K562 (cell line): ENCODE data around the gene ANKMY1. TPM values are rescaled to one million over a fixed set of nuclear protein-coding genes. Genes with fewer than 3 reads are reported as not detected.
A peak's percentile ranks its signal among the peaks of the same experiment; 100 is the strongest.

Source experiments
- CXXC5 ChIP-seq: fragments of 250-450 bp; sonication (Bioruptor Pico); IDR thresholded peaks from 2 replicates; pipeline ENCODE4 v1.8.0; 2022; ENCODE audit warnings: inconsistent platforms, mild to moderate bottlenecking, moderate library complexity
- KAT7 ChIP-seq: sonication (generic); formaldehyde crosslinking; IDR thresholded peaks from 2 replicates; pipeline ENCODE4 v1.8.0; 2022; ENCODE audit warnings: missing genetic modification reagents, mild to moderate bottlenecking, borderline replicate concordance
- MAX ChIP-seq: sonication (generic); formaldehyde crosslinking; IDR thresholded peaks from 2 replicates; pipeline ENCODE4 v1.9.0; 2022; ENCODE audit warnings: mild to moderate bottlenecking, missing genetic modification reagents
- NFE2 ChIP-seq: IDR thresholded peaks from 2 replicates; pipeline ENCODE4 v1.6.1; 2014; ENCODE audit warnings: antibody characterized with exemption, low read depth
- NFE2L1 ChIP-seq: fragments of 450-650 bp; IDR thresholded peaks from 2 replicates; pipeline ENCODE4 v1.6.1; 2016; ENCODE audit warnings: missing genetic modification characterization, low read depth, mild to moderate bottlenecking, missing compliant biosample characterization, moderate library complexity, borderline replicate concordance
- PRMT5 ChIP-seq: sonication (generic); formaldehyde crosslinking; IDR thresholded peaks from 2 replicates; pipeline ENCODE4 v1.5.0; 2020; ENCODE audit warnings: missing genetic modification reagents
- TFAP4 ChIP-seq: sonication (generic); formaldehyde crosslinking; IDR thresholded peaks from 2 replicates; pipeline ENCODE4 v1.8.0; 2022; ENCODE audit warnings: missing genetic modification reagents, mild to moderate bottlenecking, moderate library complexity, borderline replicate concordance
- THAP12 ChIP-seq: fragments of 250-450 bp; sonication (Bioruptor Pico); IDR thresholded peaks from 2 replicates; pipeline ENCODE4 v1.9.0; 2021; ENCODE audit warnings: mild to moderate bottlenecking, inconsistent platforms
- THRB ChIP-seq: fragments of 450-650 bp; formaldehyde crosslinking; conservative IDR thresholded peaks from 2 replicates; pipeline ENCODE4 v1.4.0; 2022; ENCODE audit warnings: mild to moderate bottlenecking, missing genetic modification characterization
- ZBTB1 ChIP-seq: sonication (generic); formaldehyde crosslinking; IDR thresholded peaks from 2 replicates; pipeline ENCODE4 v1.8.1; 2023; ENCODE audit warnings: missing genetic modification reagents, low read depth, mild to moderate bottlenecking, borderline replicate concordance
- ZNF24 ChIP-seq: fragments of 450-650 bp; IDR thresholded peaks from 2 replicates; pipeline ENCODE4 v1.6.1; 2016
- ZNF395 ChIP-seq: fragments of 200-800 bp; sonication (Bioruptor generic); IDR thresholded peaks from 2 replicates; pipeline ENCODE4 v1.6.1; 2017; ENCODE audit warnings: missing genetic modification characterization, missing compliant biosample characterization
- ZNF639 ChIP-seq, 2 experiments: fragments of 200-800 bp in 1 of 2; sonication (Bioruptor generic) in 1 of 2; sonication (generic) in 1 of 2; formaldehyde crosslinking in 1 of 2; IDR thresholded peaks in 1 of 2; conservative IDR thresholded peaks in 1 of 2; 2 replicates each; pipeline versions ENCODE4 v1.5.0 to v1.6.1; 2016 to 2020; ENCODE audit warnings: missing compliant biosample characterization in 1 of 2, missing genetic modification characterization in 1 of 2, missing genetic modification reagents in 1 of 2
- ZNF79 ChIP-seq: fragments of 250-450 bp; sonication (Bioruptor Pico); IDR thresholded peaks from 2 replicates; pipeline ENCODE4 v1.4.0; 2020; ENCODE audit warnings: low read depth, mild to moderate bottlenecking, moderate library complexity
- ZSCAN29 ChIP-seq: fragments of 450-650 bp; IDR thresholded peaks from 2 replicates; pipeline ENCODE4 v1.6.1; 2017
- polyA plus RNA-seq, 8 experiments: library from polyadenylated mRNA; depleted of rRNA in 4 of 8; stranded (reverse) in 5 of 8; unstranded in 3 of 8; fragments of >200 nt; fragmentation: Nextera tagmentation in 2 of 8; fragmentation: Illumina TruSeq in 1 of 8; extraction: Ambion mirVana in 2 of 8; extraction: Trizol in 1 of 8; gene quantifications; 2 replicates each; pipeline versions ENCODE4 v1.2.1 to v1.2.3, GENCODE V29; 2011 to 2014; ENCODE audit warnings: inconsistent platforms in 1 of 8, missing spikeins in 1 of 8
- total RNA-seq, 7 experiments: library from RNA; depleted of rRNA in 6 of 7; stranded (reverse); fragments of >200 nt in 6 of 7; fragmentation: Illumina TruSeq in 2 of 7; extraction: Trizol in 2 of 7; gene quantifications; 2 replicates each; pipeline versions ENCODE4 v1.2.1 to v1.2.3, GENCODE V29; 2011 to 2021; ENCODE audit warnings: low replicate concordance in 1 of 7

ANKMY1 gene
- total and polyA plus RNA-seq, 9 of the 15 experiments (the other 6 are each of a cell fraction or from before 2014, with no cell fraction given): 0.75 to 15.1 (median 11.7) TPM

GRCh38 chr2:240567872-240568677 lies 10.3 kb upstream of the ANKMY1 start, which contains the start of gene RNPEPL1 (continued):
- TF ChIP-seq THRB (CRISPR knock-in tag): no peak
- no peak for TF ChIP-seq THAP12 (CRISPR knock-in tag)
- peak in 1 of 2 experiments; percentile 86; a peak in 2 of 4 replicates for TF ChIP-seq ZNF639 (CRISPR knock-in tag; conservative IDR thresholded peaks at IDR 0.05 in 1 of 2, IDR thresholded peaks at IDR 0.05 in 1 of 2)
- TF ChIP-seq TFAP4 (CRISPR knock-in tag): peak; percentile 31; the same call in 1 of the 2 replicates
- no peak for TF ChIP-seq ZNF79 (CRISPR knock-in tag)
- TF ChIP-seq MAX (CRISPR knock-in tag): peak; percentile 63
- TF ChIP-seq ZNF395 (CRISPR knock-in tag): peak; percentile 19; the same call in 1 of the 2 replicates
- no peak for TF ChIP-seq NFE2
- TF ChIP-seq CXXC5 (CRISPR knock-in tag): peak; percentile 16; the same call in 1 of the 2 replicates
- TF ChIP-seq KAT7 (CRISPR knock-in tag): 0 out of 2 replicates have a peak, but pooled peaks have one; percentile 16
- no peak for TF ChIP-seq NFE2L1 (tag)
- TF ChIP-seq ZBTB1 (CRISPR knock-in tag): peak; percentile 90
- TF ChIP-seq PRMT5 (CRISPR knock-in tag): no peak
- TF ChIP-seq ZSCAN29: no peak
- no peak for TF ChIP-seq ZNF24
